Measurements from ENCODE around the gene IFT57. TPM values are rescaled to one million over a fixed set of nuclear protein-coding genes. Genes with fewer than 3 reads are reported as not detected.

The IFT57 gene
- total and polyA plus RNA-seq, 2 donors (not counting 1 experiment from before 2014, with no cell fraction given), result 53.6 to 94.4 TPM

- ChIA-PET CTCF (no interaction called here), POLR2A (no interaction called here)
- Histone ChIP-seq H3K9ac (ENCODE audit: low read length) (no peak overlapping the region), H3K27me3 (replicated peaks in 1 of 4; ENCODE audit: control extremely low read depth in 1 of 4, control insufficient read depth in 3 of 4, insufficient read depth in 4 of 4, low read length in 3 of 4) (no peaks in the 10 kb centered on the region), H2AFZ (ENCODE audit: insufficient read depth, low read depth, low read length, poor library complexity, severe bottlenecking) (no peak overlapping the region), H3K9me3 (ENCODE audit: control extremely low read depth in 1 of 3, control insufficient read depth in 2 of 3, insufficient read depth in 1 of 3, low read length in 2 of 3) (no peaks in the 10 kb centered on the region), H3K79me2 (ENCODE audit: control insufficient read depth, insufficient read depth, low read length) (peaks cover 52% of the 10 kb centered on the region), H3K4me3 (ENCODE audit: control extremely low read depth in 1 of 5, extremely low read depth in 1 of 5, insufficient read depth in 1 of 5, low read depth in 2 of 5, low read length in 4 of 5) (no peak overlapping the region), H3K27ac (ENCODE audit: low read length in 2 of 2) (no peak overlapping the region), H3K4me1 (ENCODE audit: control insufficient read depth in 2 of 2, insufficient read depth in 2 of 2, low read length in 2 of 2) (peaks cover 0 to 12% of the 10 kb centered on the region in 2 donors), H4K20me1 (ENCODE audit: control insufficient read depth, insufficient read depth, low read length, poor library complexity, severe bottlenecking) (no peaks in the 10 kb centered on the region), H3K4me2 (replicated peaks; ENCODE audit: low read depth, low read length, poor library complexity, severe bottlenecking) (no peak overlapping the region), H3K36me3 (replicated peaks in 1 of 2; ENCODE audit: control extremely low read depth in 1 of 2, control insufficient read depth in 1 of 2, extremely low read depth in 1 of 2, insufficient read depth in 2 of 2, low read length in 1 of 2) (peaks cover 0 to 2% of the 10 kb centered on the region in 2 experiments)
- intact Hi-C loops (cut with micrococcal nuclease), result no loop called here
- TF ChIP-seq CTCF (IDR thresholded peaks at IDR 0.05), result no peak
- no peak for TF ChIP-seq EZH2 (IDR thresholded peaks at IDR 0.05; ENCODE audit: borderline replicate concordance, insufficient read depth, low read depth, low read length, poor library complexity, severe bottlenecking)
- no peak for DNase-seq
- no peaks in the 10 kb centered on the region for H3K9me3 Mint-ChIP-seq (ENCODE audit: insufficient read depth)
- no peak for ATAC-seq (ENCODE audit: low read depth)
- no peak overlapping the region for H3K4me3 Mint-ChIP-seq
- no CpG with 5 or more reads among the region's 1 CpG for WGBS (ENCODE audit: insufficient coverage)
- H3K27ac Mint-ChIP-seq, result no peak overlapping the region
- no peaks in the 10 kb centered on the region for H3K27me3 Mint-ChIP-seq
- H3K4me1 Mint-ChIP-seq, result peaks cover 51% of the 10 kb centered on the region
These were observed 46.9 kb downstream of the IFT57 start for GRCh38 chr3:108175352-108175751.

- Histone ChIP-seq H3K4me1 (ENCODE audit: control insufficient read depth in 2 of 2, insufficient read depth in 2 of 2, low read length in 2 of 2) (peaks cover 0 to 17% of the 10 kb centered on the region in 2 donors), H3K4me3 (ENCODE audit: control extremely low read depth in 1 of 5, extremely low read depth in 1 of 5, insufficient read depth in 1 of 5, low read depth in 2 of 5, low read length in 4 of 5) (no peak overlapping the region), H4K20me1 (ENCODE audit: control insufficient read depth, insufficient read depth, low read length, poor library complexity, severe bottlenecking) (no peaks in the 10 kb centered on the region), H3K36me3 (replicated peaks in 1 of 2; ENCODE audit: control extremely low read depth in 1 of 2, control insufficient read depth in 1 of 2, extremely low read depth in 1 of 2, insufficient read depth in 2 of 2, low read length in 1 of 2) (peaks cover 2 to 12% of the 10 kb centered on the region in 2 experiments), H3K27ac (ENCODE audit: low read length in 2 of 2) (no peak overlapping the region), H3K9me3 (ENCODE audit: control extremely low read depth in 1 of 3, control insufficient read depth in 2 of 3, insufficient read depth in 1 of 3, low read length in 2 of 3) (no peaks in the 10 kb centered on the region), H3K27me3 (replicated peaks in 1 of 4; ENCODE audit: control extremely low read depth in 1 of 4, control insufficient read depth in 3 of 4, insufficient read depth in 4 of 4, low read length in 3 of 4) (no peaks in the 10 kb centered on the region), H3K9ac (ENCODE audit: low read length) (no peak overlapping the region), H3K79me2 (ENCODE audit: control insufficient read depth, insufficient read depth, low read length) (peaks cover 23% of the 10 kb centered on the region), H2AFZ (ENCODE audit: insufficient read depth, low read depth, low read length, poor library complexity, severe bottlenecking) (no peak overlapping the region), H3K4me2 (replicated peaks; ENCODE audit: low read depth, low read length, poor library complexity, severe bottlenecking) (no peak overlapping the region)
- WGBS (ENCODE audit: insufficient coverage), result no CpG with 5 or more reads among the region's 2 CpGs
- intact Hi-C loops (cut with micrococcal nuclease), result no loop called here
- CTCF ChIA-PET, result no interaction called here
- Mint-ChIP-seq H3K4me3 (no peak overlapping the region), H3K27me3 (no peaks in the 10 kb centered on the region), H3K9me3 (ENCODE audit: insufficient read depth) (no peaks in the 10 kb centered on the region), H3K27ac (no peak overlapping the region), H3K4me1 (peaks cover 52% of the 10 kb centered on the region)
- POLR2A ChIA-PET, result no interaction called here
- DNase-seq, result no peak
- TF ChIP-seq EZH2 (IDR thresholded peaks at IDR 0.05; ENCODE audit: borderline replicate concordance, insufficient read depth, low read depth, low read length, poor library complexity, severe bottlenecking) (no peak), CTCF (IDR thresholded peaks at IDR 0.05) (no peak)
- no peak for ATAC-seq (ENCODE audit: low read depth)
These were observed 51.1 kb downstream of the IFT57 start for GRCh38 chr3:108171106-108171505.

Measured in B cell (primary cell).